Measurements from ENCODE around the gene HS6ST1. TPM values are rescaled to one million over a fixed set of nuclear protein-coding genes. Genes with fewer than 3 reads are reported as not detected.

The HS6ST1 gene, protein sequence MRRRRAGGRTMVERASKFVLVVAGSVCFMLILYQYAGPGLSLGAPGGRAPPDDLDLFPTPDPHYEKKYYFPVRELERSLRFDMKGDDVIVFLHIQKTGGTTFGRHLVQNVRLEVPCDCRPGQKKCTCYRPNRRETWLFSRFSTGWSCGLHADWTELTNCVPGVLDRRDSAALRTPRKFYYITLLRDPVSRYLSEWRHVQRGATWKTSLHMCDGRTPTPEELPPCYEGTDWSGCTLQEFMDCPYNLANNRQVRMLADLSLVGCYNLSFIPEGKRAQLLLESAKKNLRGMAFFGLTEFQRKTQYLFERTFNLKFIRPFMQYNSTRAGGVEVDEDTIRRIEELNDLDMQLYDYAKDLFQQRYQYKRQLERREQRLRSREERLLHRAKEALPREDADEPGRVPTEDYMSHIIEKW
- total RNA-seq: 10 to 100 TPM; 18.9 to 35.9 (median 28.8) TPM
- 14.0 TPM for total RNA-seq (2013)

DNA sequence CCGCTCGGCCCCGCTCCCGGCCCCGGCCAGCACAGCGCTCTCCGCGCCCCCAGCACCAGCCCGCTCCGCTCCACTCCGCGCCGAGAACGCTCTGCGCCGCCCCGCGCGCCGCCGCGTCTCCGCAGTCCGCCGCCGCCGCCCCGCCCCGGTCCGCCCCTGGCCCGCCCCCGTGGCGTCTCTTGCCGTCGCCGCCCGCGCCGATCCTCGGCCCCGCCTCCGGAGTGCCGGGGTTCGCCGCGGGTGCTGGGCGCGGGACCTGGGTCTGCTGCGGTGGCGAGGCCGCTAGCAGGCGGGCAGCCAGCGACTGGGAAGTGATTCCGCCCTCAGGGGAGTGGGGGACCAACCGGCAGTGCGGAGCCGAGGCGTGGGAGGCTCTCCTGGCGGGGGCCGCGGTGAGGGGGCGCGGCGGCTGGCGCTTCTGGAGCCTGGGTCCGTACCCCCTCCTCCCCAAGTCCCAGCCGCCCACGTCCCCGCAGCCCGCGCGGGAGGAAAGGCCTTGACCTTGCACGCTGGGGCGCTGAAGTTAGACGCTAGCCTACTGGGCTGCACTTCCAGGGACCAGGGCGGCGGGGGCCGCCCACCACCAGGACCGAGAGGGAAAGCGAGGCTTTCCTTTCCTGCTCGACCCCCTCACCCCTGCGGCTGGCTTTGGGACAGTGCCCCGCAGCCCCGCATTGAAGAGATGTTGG lies at the start of gene HS6ST1:
HS6ST1 (minus strand) TSS at position 93 of the 689 bp plus-strand sequence. CDS start 305 bp downstream, outside the sequence.
- Mint-ChIP-seq H3K9me3 (no peaks in the 10 kb centered on the region), H3K4me3 (peak within 1 kb of the TSS; percentile 95), H3K4me1 (peaks cover 44 to 51% of the 10 kb centered on the region in 2 donors), H3K36me3 (no peaks in the 10 kb centered on the region), H3K27ac (peak within 1 kb of the TSS in 1 of 2 donors; percentile 78), H3K27me3 (ENCODE audit: low read depth in 2 of 2) (peaks cover 0 to 5% of the 10 kb centered on the region in 2 donors)
- Histone ChIP-seq H3K27ac (ENCODE audit: low read length) (no peak within 1 kb of the TSS), H3K9me3 (ENCODE audit: control insufficient read depth, insufficient read depth, low read length) (no peaks in the 10 kb centered on the region), H3K4me1 (ENCODE audit: control insufficient read depth, insufficient read depth, low read length) (peaks cover 48% of the 10 kb centered on the region), H3K36me3 (ENCODE audit: control insufficient read depth, insufficient read depth, low read length) (no peaks in the 10 kb centered on the region), H3K27me3 (ENCODE audit: control insufficient read depth, insufficient read depth, low read length) (no peaks in the 10 kb centered on the region), H3K4me3 (ENCODE audit: low read length) (peak within 1 kb of the TSS; percentile 61)
- ATAC-seq (peak; percentile 79 to 91 (median 81)), DNase-seq (peak; percentile 90 to 93)
- TF ChIP-seq, protein P1, sequence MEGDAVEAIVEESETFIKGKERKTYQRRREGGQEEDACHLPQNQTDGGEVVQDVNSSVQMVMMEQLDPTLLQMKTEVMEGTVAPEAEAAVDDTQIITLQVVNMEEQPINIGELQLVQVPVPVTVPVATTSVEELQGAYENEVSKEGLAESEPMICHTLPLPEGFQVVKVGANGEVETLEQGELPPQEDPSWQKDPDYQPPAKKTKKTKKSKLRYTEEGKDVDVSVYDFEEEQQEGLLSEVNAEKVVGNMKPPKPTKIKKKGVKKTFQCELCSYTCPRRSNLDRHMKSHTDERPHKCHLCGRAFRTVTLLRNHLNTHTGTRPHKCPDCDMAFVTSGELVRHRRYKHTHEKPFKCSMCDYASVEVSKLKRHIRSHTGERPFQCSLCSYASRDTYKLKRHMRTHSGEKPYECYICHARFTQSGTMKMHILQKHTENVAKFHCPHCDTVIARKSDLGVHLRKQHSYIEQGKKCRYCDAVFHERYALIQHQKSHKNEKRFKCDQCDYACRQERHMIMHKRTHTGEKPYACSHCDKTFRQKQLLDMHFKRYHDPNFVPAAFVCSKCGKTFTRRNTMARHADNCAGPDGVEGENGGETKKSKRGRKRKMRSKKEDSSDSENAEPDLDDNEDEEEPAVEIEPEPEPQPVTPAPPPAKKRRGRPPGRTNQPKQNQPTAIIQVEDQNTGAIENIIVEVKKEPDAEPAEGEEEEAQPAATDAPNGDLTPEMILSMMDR (IDR thresholded peaks at IDR 0.05): no peak
- intact Hi-C loops (cut with micrococcal nuclease): loop anchor here (5.0 kb wide), 1 partner anchor 47 kb away; no protein-coding TSS in a partner anchor
- WGBS (ENCODE audit: insufficient coverage): 2% methylated on average over 84 of the region's 84 CpGs

DNA sequence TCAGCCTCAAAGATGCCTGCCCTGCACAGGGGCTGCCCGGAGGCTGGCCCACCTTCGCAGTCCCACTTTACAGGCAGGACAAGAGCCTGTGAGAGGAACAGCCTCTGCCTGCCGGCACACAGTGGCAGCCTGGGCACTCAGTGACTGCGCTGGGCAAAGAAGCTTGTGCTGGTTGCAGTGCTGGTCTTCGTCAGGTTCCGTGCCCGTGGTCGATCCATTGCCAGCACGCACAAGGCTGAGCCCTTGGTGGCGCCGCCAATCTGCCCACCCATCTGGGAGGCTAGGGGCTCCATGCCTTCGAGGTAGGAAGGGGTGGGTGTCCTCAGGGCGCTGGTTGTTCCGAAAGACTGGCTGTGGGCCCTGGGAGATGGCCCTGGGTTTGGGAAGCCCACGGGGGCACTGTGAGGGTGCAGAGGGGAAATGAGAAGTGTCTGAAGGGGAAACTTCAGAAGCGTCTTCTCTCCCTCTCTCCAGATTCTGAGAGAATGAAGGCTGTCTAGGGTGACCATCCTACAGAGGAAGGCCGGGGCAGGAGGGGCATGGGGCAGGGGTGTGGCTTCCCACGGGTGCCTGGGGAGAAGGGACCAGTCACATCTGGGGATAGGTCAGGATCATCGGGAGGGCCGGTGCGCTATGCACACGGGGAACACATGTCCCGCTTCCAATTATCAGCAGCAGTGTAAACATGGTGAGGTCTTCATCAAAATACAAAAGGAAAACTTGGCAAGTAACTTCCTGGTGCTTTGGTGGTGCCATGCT lies 49.1 kb upstream of the HS6ST1 start:
- Histone ChIP-seq H3K9me3 (ENCODE audit: control insufficient read depth, insufficient read depth, low read length) (no peaks in the 10 kb centered on the region), H3K36me3 (ENCODE audit: control insufficient read depth, insufficient read depth, low read length) (no peaks in the 10 kb centered on the region), H3K27me3 (ENCODE audit: control insufficient read depth, insufficient read depth, low read length) (no peaks in the 10 kb centered on the region), H3K4me3 (ENCODE audit: low read length) (no peak overlapping the region), H3K4me1 (ENCODE audit: control insufficient read depth, insufficient read depth, low read length) (peaks cover 12% of the 10 kb centered on the region), H3K27ac (ENCODE audit: low read length) (no peak overlapping the region)
- ATAC-seq: no peak
- intact Hi-C loops (cut with micrococcal nuclease): no loop called here
- whole genome bisulfite sequencing (ENCODE audit: insufficient coverage): 89% methylated on average over 23 of the region's 23 CpGs
- Mint-ChIP-seq H3K36me3 (no peaks in the 10 kb centered on the region), H3K27ac (no peak overlapping the region), H3K4me3 (no peak overlapping the region), H3K4me1 (peaks cover 7% of the 10 kb centered on the region in 2 donors), H3K9me3 (no peaks in the 10 kb centered on the region), H3K27me3 (ENCODE audit: low read depth in 2 of 2) (peaks cover 0 to 4% of the 10 kb centered on the region in 2 donors)
- TF ChIP-seq, protein P1 (IDR thresholded peaks at IDR 0.05): no peak
- no peak for DNase-seq

DNA sequence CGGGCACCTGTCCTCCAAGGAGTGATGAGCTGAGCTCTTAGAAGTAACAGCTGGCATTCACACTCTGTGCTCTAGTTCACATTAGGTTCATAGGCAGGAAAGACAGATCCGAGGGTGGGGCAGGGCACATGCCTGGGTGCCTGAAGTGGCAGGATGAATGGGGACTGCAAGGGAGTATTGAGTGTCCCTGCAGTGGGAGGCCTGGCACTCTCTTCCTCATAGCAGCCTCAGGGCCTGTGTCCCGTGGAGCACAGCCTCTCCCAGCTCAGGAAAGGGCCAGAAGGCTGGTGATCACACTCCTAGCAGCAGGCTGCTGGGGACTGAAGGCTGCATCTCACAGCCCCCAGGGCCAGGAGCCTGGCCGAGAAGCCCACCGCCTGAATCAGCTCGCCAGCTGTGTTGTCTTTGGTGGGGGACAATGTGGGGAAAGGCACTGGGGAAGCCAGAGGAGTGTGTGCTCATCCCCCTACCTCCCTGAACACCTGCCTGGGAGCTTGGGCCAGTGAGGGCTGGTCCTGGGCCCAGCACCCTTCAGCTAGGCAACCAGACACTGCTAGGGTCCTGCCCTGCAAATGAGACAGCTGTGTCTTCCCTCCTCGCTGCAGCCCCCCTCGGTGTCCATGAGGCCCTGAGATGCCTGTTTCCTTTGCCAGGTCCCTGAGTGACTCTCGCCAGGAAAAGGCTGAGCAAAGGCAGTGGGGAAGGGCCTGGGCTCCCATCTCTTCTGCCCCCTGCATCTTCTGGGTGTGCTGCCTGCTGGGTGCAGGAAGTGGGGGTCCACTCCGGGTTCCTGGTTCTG lies 48.2 kb upstream of the HS6ST1 start:
- H3K27ac ChIP-seq (ENCODE audit: low read length): no peak overlapping the region
- no peak overlapping the region for H3K4me3 ChIP-seq (ENCODE audit: low read length)
- no peaks in the 10 kb centered on the region for H3K36me3 Mint-ChIP-seq
- H3K27me3 Mint-ChIP-seq (ENCODE audit: low read depth in 2 of 2): peaks cover 0 to 4% of the 10 kb centered on the region in 2 donors
- H3K4me1 ChIP-seq (ENCODE audit: control insufficient read depth, insufficient read depth, low read length): peaks cover 3% of the 10 kb centered on the region
- no peaks in the 10 kb centered on the region for H3K36me3 ChIP-seq (ENCODE audit: control insufficient read depth, insufficient read depth, low read length)
- TF ChIP-seq, protein P1 (IDR thresholded peaks at IDR 0.05): no peak
- DNase-seq (no peak), ATAC-seq (no peak)
- no peaks in the 10 kb centered on the region for H3K9me3 Mint-ChIP-seq
- H3K27ac Mint-ChIP-seq: no peak overlapping the region
- no peak overlapping the region for H3K4me3 Mint-ChIP-seq
- H3K4me1 Mint-ChIP-seq: no peaks in the 10 kb centered on the region
- WGBS (ENCODE audit: insufficient coverage): 79% methylated on average over 10 of the region's 10 CpGs
- no peaks in the 10 kb centered on the region for H3K27me3 ChIP-seq (ENCODE audit: control insufficient read depth, insufficient read depth, low read length)
- no peaks in the 10 kb centered on the region for H3K9me3 ChIP-seq (ENCODE audit: control insufficient read depth, insufficient read depth, low read length)
- intact Hi-C loops (cut with micrococcal nuclease): no loop called here

Measured in natural killer cell (primary cell).